Adrenal gland (tissue), 12 donors: Measurements from ENCODE around the gene STARD13. TPM values are rescaled to one million over a fixed set of nuclear protein-coding genes. Genes with fewer than 3 reads are reported as not detected.

Experiments
- DNase-seq, 7 donors: peaks; one replicate each; pipeline ENCODE4 v3.0.0-alpha.2; 2019 to 2020
- H3K27ac ChIP-seq, 5 donors: fragments of 200-600 bp; sonication (generic) in 4 of 5; 1 replicate in 3 of 5; 2 replicates in 2 of 5; pipeline versions ENCODE4 v1.5.1 to v1.8.0; 2016 to 2020; ENCODE audit warnings: mild to moderate bottlenecking in 1 of 5
- H3K27me3 ChIP-seq: fragments of 200-600 bp; 2 replicates; pipeline ENCODE4 v1.8.0; 2021
- H3K36me3 ChIP-seq, 2 donors: fragments of 200-600 bp; replicated peaks in 1 of 2; 1 replicate in 1 of 2; 2 replicates in 1 of 2; pipeline versions ENCODE4 v1.5.1 to v1.8.0; 2018 to 2022
- H3K4me1 ChIP-seq, 2 donors: fragments of 200-600 bp; replicated peaks in 1 of 2; 1 replicate in 1 of 2; 2 replicates in 1 of 2; pipeline versions ENCODE4 v1.5.1 to v1.8.0; 2018 to 2021
- H3K4me3 ChIP-seq, 4 donors: fragments of 200-600 bp; sonication (generic) in 3 of 4; one replicate each; pipeline ENCODE4 v1.5.1; 2016 to 2018
- H3K9me3 ChIP-seq, 3 donors: fragments of 200-600 bp; sonication (generic) in 1 of 3; replicated peaks in 1 of 3; 1 replicate in 2 of 3; 2 replicates in 1 of 3; pipeline versions ENCODE4 v1.5.1 to v1.8.0; 2016 to 2021
- POLR2A ChIP-seq, 2 donors: fragments of 450-650 bp; IDR thresholded peaks; one replicate each; pipeline ENCODE4 v1.6.1; 2017; ENCODE audit warnings: antibody characterized with exemption in 2 of 2, mild to moderate bottlenecking in 2 of 2, moderate library complexity in 1 of 2
- WGBS, 4 donors: extraction: QIAGEN DNeasy Blood & Tissue Kit in 2 of 4; methylation state at CpG; one replicate each; pipeline versions ENCODE4 v1.1.5 to v1.1.7; 2013 to 2017; 5-methylcytosine and 5-hydroxymethylcytosine counted together
- intact Hi-C, 2 donors: fragments of 100-400 bp; cut with DNase I; formaldehyde crosslinking; loops; one replicate each; pipeline versions ENCODE4 v1.14.1 to v1.15.0; 2022 to 2023
- polyA plus RNA-seq, 3 donors: library from polyadenylated mRNA; stranded (reverse); fragments of 200-250 nt in 2 of 3; fragments of 350-450 nt in 1 of 3; fragmentation: Illumina TruSeq in 1 of 3; extraction: RNeasy Lipid Tissue Mini Kit (QIAGEN cat#74804) in 1 of 3; gene quantifications; one replicate each; pipeline ENCODE4 v1.2.3, GENCODE V29; 2013 to 2014
- total RNA-seq, 9 donors: library from RNA; depleted of rRNA in 4 of 9; stranded (reverse); fragments of >200 nt in 4 of 9; fragments of 120-200 nt in 1 of 9; fragmentation: NEBNext Ultra II Directional in 1 of 9; extraction: Animal tissue kit (Norgen Biotek cat#: 25700) in 1 of 9; gene quantifications; one replicate each; pipeline versions ENCODE4 v1.1.0 to v1.2.4, GENCODE V29; 2013 to 2023
- TF ChIP-seq, protein P1 (sequence below), 6 experiments: fragments of 450-650 bp in 4 of 6; fragments of 200-600 bp in 2 of 6; sonication (generic) in 1 of 6; IDR thresholded peaks; 1 replicate in 5 of 6; 2 replicates in 1 of 6; pipeline versions ENCODE4 v1.5.1 to v1.8.0; 2016 to 2021; ENCODE audit warnings: antibody characterized with exemption in 6 of 6, mild to moderate bottlenecking in 2 of 6, moderate library complexity in 1 of 6
- donor health status: healthy with polysubstance abuse.
- donor health status: Bipolar disorder and iron deficiency.
- donor health status: DM: yes; HTN: yes; CAD: no.
- donor health status: DM: no; HTN: no; CAD: no.
- donor health status: DM: no; HTN: no; CAD: no.
- donor health status: DM: yes; HTN: yes; CAD: no.

Gene STARD13
- total and polyA plus RNA-seq, 12 donors = 10.5 to 79.8 (median 33.6) TPM

DNA sequence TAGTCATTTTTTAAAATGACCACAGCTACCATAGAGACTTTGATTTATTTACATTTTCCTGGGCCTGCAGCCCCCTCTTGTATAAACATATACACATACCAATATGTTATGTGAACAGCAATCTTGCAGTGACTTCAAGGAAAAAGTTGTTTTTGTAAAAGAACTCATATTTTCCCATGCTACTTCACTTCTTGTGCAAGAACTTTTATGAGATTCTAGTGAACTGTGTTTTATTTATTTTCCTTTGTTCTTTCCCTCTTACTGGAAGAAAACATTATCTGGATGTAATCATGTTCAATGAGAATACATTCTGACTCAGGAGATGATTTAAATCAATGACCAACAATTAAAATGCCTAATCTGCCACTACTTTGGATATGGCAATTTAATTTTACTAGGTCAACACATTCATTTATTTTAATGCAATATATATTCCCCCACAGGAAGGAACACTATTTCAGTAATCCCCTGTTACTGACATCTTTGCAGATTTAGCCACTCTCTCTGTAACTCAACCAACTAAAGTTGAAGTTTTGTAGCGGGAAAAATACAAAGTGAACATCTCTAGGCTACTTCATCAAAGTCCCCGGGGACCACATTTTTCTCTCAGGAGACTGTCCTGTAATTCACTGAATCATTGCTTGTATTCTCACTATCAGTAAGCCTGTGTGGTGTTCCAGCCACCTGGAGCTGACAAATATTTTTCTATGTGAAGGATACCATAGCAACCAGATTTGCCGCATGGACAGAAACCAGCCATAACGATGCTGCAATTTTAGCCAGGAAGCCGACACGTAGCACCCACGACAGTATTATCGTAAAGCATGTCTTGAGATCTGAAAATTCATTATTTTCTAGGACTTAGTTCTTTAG lies 90.5 kb downstream of the STARD13 start:
- 61 to 76% (median 70%) methylated on average over 8 of the region's 8 CpGs for WGBS, 4 donors
- H3K4me3 ChIP-seq = no peak overlapping the region
- intact Hi-C loops = no loop called here
- H3K4me1 ChIP-seq = peaks cover 30 to 72% of the 10 kb centered on the region in 2 donors
- no peaks in the 10 kb centered on the region for H3K36me3 ChIP-seq
- TF ChIP-seq POLR2A (IDR thresholded peaks at IDR 0.05) = no peak
- TF ChIP-seq, protein P1, sequence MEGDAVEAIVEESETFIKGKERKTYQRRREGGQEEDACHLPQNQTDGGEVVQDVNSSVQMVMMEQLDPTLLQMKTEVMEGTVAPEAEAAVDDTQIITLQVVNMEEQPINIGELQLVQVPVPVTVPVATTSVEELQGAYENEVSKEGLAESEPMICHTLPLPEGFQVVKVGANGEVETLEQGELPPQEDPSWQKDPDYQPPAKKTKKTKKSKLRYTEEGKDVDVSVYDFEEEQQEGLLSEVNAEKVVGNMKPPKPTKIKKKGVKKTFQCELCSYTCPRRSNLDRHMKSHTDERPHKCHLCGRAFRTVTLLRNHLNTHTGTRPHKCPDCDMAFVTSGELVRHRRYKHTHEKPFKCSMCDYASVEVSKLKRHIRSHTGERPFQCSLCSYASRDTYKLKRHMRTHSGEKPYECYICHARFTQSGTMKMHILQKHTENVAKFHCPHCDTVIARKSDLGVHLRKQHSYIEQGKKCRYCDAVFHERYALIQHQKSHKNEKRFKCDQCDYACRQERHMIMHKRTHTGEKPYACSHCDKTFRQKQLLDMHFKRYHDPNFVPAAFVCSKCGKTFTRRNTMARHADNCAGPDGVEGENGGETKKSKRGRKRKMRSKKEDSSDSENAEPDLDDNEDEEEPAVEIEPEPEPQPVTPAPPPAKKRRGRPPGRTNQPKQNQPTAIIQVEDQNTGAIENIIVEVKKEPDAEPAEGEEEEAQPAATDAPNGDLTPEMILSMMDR (IDR thresholded peaks at IDR 0.05) = no peak
- DNase-seq = peak in 2 of 7 donors; percentile 27 to 35
- no peaks in the 10 kb centered on the region for H3K27me3 ChIP-seq
- peak overlapping the region in 4 of 5 donors; percentile 4 to 72 (median 30) for H3K27ac ChIP-seq
- no peaks in the 10 kb centered on the region for H3K9me3 ChIP-seq

GRCh38 chr13:33193428-33193974 lies 92.1 kb downstream of the STARD13 start:
- no peak overlapping the region for H3K4me3 ChIP-seq
- intact Hi-C loops = no loop called here
- TF ChIP-seq, protein P1 (IDR thresholded peaks at IDR 0.05) = no peak
- TF ChIP-seq POLR2A (IDR thresholded peaks at IDR 0.05) = no peak
- H3K9me3 ChIP-seq = no peaks in the 10 kb centered on the region
- no peaks in the 10 kb centered on the region for H3K36me3 ChIP-seq
- DNase-seq = no peak
- WGBS, 4 donors = 67 to 75% (median 72%) methylated on average over 7 of the region's 7 CpGs
- H3K27ac ChIP-seq = peak overlapping the region in 4 of 5 donors; percentile 8 to 72 (median 42)
- H3K27me3 ChIP-seq = no peaks in the 10 kb centered on the region
- peaks cover 36 to 76% of the 10 kb centered on the region in 2 donors for H3K4me1 ChIP-seq

GRCh38 chr13:33191425-33192210 lies 93.9 kb downstream of the STARD13 start:
- Histone ChIP-seq H3K27me3 (no peaks in the 10 kb centered on the region), H3K27ac (peak overlapping the region in 4 of 5 donors; percentile 23 to 71 (median 46)), H3K36me3 (no peaks in the 10 kb centered on the region), H3K4me1 (peaks cover 42 to 89% of the 10 kb centered on the region in 2 donors), H3K4me3 (no peak overlapping the region), H3K9me3 (no peaks in the 10 kb centered on the region)
- DNase-seq = peak in 6 of 7 donors; percentile 59 to 84 (median 69)
- TF ChIP-seq POLR2A (IDR thresholded peaks at IDR 0.05) = no peak
- TF ChIP-seq, protein P1 (IDR thresholded peaks at IDR 0.05) = no peak
- intact Hi-C loops = no loop called here
- WGBS, 4 donors = 18 to 47% (median 34%) methylated on average over 4 of the region's 4 CpGs

- Histone ChIP-seq H3K9me3 (no peaks in the 10 kb centered on the region), H3K4me3 (no peak overlapping the region)
Observed at GRCh38 chr13:33189470-33189869, 96.1 kb downstream of the STARD13 start.

More at GRCh38 chr13:33189470-33189869, 96.1 kb downstream of the STARD13 start:
- intact Hi-C loops = no loop called here
- H3K27me3 ChIP-seq = no peaks in the 10 kb centered on the region
- no peaks in the 10 kb centered on the region for H3K36me3 ChIP-seq
- DNase-seq = no peak
- WGBS, 4 donors = 84 to 92% (median 89%) methylated on average over 6 of the region's 6 CpGs
- H3K4me1 ChIP-seq = peaks cover 33 to 82% of the 10 kb centered on the region in 2 donors
- TF ChIP-seq, protein P1 (IDR thresholded peaks at IDR 0.05) = no peak
- TF ChIP-seq POLR2A (IDR thresholded peaks at IDR 0.05) = no peak
- H3K27ac ChIP-seq = peak overlapping the region in 2 of 5 donors; percentile 55 to 56
